Endometrium (tissue), 2 donors: ENCODE data around the gene PTGER3.
A peak's percentile ranks its signal among the peaks of the same experiment; 100 is the strongest.

Experiments used
- FAIRE-seq: peaks from 2 replicates; lab custom pipeline; 2012; peaks lifted over from hg19 to GRCh38; lab: Jason Lieb, UNC
- donor health status: control.
- donor health status: control.

PTGER3 gene

DNA sequence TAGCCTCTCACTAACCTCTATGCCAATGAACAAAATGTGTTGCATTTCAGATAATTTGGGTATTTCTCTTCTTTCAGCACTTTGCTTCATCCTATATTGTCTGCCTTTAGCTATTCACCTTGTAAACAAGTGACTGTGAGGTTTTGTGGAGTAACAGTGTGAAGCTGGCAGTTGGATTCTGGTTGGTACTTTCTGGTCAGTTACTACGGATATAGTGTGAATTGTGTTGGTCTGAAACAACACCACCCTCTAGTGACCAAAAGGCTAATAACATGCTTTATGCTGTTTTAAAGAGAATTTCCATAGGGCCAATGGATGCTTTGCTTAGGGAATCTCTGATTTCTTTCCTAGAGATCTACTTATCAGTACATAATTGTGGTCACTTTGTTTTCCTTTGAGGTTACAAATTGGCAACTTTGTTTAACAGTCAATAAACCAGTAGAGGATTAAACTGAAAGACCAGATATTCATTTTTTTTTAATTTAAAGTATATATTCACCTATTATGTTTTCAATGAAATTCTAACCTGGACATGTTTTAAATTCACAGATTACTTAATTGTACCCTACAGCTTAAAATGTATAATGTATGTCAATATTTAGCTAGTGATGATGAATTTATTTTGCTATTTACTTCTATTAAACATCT lies 2.5 kb upstream of the PTGER3 start:
- FAIRE-seq, result peak; percentile 93

DNA sequence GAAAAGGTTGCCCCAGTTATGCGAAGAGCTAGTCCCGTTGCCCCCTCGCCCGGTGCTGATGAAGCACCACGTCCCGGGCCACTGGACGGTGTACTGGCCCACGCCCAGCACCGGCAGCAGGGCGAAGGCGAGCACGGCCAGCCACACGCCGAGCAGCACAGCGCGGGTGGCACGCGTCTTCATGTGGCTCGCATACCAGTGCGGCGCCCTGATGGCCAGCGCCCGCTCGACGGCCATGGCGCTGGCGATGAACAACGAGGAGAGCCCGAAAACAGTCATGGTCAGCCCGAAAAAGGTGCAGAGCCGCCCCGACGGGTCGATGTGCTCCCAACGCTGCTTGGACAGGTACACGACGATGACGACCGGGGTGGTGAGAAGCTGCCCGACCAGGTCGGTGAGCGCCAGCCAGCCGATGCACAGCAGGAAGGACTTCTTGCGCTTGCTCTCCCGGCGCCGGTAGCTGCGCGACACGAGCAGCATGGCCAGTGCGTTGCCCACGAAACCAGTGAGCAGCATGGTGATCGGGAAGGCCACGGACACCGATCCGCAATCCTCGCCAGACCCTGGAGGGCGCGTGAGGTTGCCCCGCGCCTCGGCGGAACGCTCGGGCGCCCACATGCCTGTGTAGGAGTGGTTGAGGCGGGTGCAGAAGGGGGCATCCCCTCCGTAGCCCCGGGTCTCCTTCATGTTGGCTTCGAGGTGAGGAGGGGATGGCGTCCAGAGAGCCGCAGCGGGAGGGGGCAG lies 553 bp downstream of the PTGER3 start:
- FAIRE-seq, result no peak

DNA sequence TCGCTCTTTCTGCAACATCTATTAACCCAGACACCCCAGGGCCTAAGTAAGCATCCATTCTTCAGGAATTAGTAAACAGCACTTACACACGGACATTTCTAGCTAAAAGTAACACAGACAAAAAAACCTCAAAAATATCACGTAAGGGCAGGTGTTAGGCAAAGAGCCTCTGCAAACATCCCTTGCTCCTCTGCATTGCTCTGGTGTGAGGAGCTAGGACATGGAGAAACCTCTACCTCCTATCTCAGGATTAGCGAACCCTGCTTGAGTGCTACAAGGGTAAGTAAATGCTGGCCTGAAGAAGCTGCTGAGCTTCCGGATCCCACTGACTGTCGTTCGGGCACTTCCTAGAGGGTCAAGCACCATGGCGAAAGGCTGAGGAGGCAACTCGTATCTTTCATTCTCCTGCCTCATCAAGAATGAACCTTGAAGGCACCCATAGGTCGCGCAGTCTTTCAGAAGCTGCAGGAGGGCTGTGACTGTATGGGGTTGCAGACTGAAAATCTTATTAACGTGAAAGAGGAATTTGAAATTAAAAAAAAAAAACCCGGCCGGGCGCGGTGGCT lies 2.1 kb downstream of the PTGER3 start:
- FAIRE-seq, result no peak

DNA sequence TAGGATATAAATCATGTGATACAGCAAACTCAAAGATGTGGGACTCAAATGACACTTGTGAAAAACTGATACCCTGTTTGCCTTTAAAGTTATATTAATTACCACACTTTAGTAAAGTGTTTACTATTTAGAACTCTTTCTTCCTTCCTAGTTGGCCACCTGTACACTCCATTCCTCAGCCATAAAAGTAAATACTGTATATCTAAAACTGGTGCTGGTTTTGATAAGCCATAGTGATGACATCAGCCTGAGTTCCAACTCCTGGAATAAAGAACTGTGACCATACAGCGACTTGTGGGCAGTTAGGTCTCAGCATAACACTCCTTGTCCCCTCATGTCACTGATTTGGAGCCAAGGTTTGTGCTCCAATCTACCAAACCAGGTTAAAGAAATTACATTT lies 2.8 kb downstream of the PTGER3 start:
- FAIRE-seq, result no peak

DNA sequence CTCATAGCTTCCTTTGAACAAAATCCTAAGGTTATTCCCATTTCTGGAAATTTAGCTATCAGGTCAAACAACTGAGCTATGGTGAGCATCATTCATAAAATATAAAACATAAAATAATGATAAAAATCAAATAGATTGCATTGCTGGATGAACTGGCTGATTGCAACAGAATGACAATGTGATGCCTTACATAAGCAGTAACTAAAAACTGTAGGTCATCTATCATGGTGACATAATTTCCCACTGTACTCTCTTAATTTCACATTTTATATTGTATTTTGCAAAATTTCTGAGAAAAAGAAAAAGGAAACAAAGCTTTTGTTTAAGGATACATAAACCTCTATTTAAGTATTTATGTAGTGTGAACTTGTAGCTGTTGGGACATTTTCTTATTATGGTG lies 4.6 kb downstream of the PTGER3 start:
- no peak for FAIRE-seq

DNA sequence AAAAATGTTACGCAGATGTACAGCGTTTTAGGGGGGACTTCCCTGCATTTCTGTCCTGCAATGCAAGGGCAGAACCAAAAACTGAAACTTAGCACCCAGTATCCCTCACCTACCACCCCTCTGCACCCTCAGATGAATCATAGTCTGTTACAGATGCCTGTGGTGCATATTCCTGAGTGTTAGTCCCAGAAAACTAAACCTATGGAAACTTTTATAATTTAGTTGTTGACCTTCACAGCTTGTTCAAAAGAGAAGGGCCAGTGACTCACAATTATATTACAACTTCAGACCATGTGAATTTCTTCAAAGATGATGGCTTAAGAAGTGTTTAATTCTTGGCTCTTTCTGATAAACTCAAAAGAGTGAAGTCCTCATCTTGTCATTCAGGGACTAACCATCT lies 5.8 kb downstream of the PTGER3 start:
- no peak for FAIRE-seq

DNA sequence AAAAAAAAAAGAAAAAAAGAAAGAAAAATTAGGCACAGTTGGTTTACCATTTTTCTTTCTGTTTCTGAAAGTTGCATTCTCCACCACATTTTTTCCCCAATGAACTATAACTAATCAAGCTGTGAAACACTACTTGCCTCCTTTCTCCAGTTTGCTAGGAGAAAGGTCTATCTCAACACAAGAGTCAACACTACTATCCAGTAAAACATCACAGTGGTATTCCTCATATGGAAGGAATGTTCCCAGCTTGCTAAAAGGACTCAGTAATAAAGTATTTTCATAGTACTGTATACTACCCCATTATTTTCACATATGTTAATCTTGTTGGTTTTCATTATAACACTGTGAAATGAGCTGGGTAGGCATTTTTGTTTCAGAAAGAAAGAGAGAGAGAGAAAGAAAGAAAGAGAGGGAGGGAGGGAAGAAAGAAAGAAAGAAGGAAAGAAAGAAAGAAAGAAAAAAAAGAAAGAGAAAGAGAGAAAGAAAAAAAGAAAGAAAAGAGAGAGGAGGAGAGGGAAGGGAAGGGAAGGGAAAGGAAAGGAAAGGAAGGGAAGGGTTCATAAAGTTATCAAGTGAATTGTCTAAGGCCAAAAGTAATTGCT lies 7.9 kb downstream of the PTGER3 start:
- no peak for FAIRE-seq

DNA sequence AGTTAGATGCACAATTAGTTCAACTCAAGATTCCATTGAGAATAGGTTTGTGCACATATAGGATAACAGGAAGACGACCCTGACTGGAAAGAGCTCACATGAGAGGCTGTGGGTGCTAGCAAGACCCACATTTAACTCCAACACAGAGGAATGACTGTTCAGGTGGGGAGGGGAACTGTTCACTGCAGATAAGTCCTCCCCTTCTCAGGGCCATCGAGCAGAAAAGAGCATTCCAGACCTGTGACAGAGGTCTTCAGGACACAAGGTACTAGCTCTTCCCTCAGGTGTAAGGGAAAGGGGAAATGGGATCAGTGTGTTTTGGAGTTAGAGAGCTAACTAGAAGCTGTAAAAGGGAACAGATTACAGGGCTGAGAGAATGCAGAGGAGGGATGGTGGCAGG lies 8.7 kb downstream of the PTGER3 start:
- FAIRE-seq, result no peak

DNA sequence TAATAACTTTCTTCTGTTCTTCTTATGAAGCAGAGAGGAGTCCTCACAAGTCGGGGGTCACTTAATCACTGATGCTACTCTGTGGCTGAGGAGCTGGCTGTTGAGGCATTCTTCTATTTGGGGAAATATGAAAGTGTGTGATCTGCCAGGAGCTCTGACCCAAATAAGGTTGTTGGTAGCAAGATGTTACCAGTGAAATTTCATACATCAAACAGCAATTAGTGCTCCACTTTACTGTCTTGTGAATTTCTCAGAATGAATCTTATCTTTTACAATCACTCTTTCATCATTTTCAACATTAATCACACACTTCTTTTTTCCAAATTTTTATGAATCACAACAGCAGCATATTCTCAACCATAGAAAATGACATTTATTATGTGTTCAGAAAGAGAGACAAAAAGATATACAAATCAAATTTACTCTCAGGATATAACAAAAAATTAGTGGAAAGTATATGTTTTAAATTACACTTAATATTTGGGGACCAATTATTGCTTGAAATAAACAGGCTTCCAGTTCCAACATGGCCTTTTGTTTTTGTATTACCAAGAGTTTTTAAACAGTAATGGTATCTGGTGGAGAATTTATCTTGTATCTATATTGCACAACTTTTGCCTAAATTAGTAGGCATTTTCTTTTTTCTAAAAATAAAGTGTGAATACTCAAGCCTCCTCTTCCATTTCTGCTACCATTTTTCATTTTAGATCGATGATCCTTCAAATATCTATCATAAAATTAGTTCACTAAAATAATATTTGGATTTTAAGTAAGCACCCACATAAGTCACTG lies 9.6 kb downstream of the PTGER3 start:
- peak; percentile 51 for FAIRE-seq

DNA sequence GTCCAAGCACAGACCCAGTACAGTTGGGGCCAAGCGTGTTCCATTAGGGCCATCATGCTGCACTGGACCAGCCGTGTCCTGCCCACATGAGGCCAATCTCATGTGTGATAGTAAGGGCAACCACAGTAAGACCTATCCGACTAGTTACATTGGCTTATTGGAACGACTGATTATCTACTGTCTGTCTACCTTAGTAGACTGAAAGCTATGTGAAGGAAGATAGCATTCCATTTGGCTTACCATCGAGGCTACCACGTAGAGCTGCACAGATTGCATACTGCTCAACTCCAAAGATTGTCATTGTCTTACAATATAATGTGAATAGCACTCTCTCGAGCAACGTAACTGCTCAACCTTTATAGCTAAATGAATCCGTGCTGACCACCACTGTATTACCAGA lies 10.6 kb downstream of the PTGER3 start:
- no peak for FAIRE-seq

DNA sequence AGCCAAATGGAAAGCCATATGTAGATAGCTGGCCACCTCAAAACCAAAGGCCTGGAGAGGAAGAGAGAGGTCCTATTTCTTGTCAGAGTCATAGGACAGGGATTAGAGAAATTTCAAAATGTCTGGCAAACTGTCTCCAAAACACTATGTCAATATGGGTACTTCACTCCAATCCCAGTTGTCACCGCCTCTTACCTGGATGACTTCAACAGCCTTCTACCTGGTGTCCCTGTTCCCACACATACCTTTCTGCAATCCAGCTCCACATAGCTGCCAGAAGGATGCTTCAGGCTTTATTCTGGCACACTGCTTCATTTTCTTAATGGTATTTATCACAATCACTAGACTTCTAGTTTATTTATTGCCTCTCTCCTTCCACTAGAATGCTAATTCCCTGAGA lies 14.5 kb downstream of the PTGER3 start:
- no peak for FAIRE-seq

DNA sequence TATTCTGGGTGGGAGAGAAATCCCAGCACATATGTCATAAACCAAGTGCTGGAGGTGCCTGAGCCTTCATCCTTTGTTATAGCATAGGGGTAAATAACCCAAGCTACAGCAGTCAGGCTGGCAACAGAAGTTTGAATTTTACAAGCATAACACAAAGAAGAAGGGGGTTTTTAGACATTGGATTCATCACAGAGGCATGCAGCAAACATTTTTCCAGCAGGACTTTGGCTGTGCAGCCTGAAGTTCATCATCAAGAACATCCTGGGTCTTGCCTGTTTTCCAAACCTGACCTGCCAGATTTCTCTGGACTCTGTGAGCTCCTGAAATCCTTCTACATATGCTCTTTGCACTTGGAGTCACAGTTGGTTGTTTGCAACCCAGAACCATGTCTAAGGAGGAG lies 16.2 kb downstream of the PTGER3 start:
- no peak for FAIRE-seq

DNA sequence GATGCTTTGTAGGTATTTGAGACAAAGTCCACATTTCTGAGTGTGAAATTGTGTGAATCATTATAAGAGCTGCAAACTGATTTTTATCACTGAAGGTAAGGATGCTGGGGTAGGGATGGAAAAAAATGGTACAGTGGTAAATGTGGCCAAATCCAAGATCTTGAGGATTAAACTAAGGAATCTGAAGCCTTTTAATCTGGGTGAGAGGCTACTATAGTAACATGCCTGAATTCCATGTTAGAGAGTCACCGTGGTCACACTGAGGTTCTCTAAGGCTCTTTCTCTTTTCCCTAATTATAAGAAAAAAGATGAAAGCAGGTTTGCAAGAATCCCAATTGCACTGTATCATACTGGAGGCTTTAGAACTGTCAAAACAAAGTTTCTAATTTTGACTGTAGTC lies 17.6 kb downstream of the PTGER3 start:
- FAIRE-seq, result no peak

DNA sequence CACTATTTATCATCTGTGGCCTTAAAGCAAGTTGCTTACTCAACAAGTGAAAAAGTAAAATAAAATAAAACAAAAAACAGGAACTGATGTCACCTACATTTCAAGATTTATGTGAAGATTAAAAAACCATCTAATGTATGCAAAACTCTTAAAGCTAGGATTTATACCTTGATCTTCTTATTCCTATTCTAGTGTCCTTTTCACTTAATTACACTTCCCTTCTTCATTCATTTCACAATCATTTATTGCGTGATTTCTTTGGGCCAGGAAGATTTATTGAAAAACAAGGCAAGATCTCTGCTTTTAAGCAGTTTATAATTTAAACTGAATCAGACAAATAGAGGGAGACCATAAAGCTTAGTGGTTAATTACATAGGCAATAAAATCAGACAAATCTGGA lies 18.6 kb downstream of the PTGER3 start:
- FAIRE-seq, result no peak

DNA sequence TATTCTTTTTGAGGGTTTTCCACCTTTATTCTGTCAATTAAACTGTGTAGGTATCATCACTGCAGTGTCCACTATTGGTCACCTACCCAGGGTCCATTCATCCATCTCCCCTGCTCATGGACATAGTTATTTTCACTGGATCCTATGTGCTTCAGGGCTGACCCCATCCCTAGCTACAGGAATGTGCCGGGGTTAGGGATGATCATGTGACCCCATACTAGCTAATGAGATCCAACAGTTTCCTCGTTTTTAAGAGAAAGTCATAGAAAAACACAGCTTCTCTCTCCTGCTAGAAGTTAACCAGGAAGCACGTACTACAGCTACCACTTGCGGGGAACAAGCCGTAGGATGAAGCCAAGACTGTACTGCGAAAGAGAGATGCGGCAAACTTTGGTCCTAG lies 19.6 kb downstream of the PTGER3 start:
- FAIRE-seq, result no peak

DNA sequence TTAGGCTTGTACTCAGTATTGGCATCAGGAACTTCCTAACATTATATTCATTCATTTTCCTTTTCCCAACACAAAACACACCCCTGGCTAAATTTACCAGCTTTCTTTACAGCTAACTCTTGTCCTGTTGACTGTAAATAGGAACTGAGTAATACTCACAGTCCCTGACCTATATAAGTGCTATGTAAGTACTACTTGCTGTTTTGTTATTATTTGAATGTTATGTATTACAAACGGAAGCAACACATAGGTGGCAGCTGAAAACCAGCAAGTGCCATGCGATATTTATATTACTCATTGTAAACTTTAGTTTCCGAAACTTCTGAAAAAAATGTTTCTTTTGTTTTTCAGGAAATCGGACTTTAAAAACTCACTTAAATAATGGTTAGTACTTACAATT lies 21.5 kb downstream of the PTGER3 start:
- FAIRE-seq, result no peak

DNA sequence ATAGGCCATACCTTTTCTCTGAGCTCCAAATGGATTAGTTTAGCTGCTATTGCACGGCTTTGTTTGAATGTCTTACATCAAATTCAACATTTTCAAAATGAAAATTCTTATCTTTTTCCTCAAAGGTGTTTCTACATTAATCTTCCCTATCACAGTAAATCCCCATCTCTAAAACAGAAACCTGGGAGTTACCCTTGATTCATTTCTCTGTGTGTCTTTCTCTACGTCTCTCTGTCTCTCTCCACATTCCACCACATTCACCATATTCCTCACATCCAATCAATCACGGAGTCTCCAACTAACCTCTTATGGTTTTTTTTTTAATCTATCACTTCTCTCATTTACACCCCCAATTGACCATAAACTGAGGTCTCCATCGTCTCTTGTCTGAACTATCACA lies 24.1 kb downstream of the PTGER3 start:
- FAIRE-seq, result no peak

DNA sequence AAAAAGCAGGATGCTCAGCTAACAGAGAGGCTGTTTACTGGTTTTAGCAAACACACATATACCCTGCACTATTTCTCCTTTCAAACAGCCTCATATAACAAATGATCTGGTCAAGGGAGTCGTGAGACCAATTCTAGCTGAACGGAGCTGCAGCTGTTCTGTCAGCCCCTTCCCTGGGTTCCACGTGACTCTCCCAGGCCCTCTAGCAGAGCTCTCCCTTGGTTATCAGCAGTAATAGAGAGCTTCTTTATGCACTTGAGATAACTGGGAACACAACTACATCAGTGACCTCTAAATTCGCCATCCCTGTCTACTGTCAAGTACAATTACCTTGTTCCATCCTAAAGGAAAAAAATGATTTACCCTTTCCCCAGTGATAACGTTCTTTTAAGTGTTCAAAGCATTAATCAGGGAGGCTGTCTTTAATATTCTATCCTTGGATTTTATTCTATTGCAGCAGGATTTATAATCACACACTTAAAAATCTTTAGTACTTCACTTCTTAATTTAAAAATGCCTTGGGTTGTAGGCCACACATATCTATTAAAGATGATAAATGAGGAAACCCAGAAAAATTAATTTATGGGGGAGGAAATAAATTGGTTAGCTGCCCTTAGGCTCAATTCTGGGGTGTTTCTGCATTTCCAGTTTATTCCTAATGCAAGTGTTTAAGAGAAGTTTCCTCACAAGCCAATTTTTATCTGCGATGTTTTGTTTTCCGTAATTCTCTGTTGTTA lies 28.2 kb downstream of the PTGER3 start:
- FAIRE-seq, result no peak

DNA sequence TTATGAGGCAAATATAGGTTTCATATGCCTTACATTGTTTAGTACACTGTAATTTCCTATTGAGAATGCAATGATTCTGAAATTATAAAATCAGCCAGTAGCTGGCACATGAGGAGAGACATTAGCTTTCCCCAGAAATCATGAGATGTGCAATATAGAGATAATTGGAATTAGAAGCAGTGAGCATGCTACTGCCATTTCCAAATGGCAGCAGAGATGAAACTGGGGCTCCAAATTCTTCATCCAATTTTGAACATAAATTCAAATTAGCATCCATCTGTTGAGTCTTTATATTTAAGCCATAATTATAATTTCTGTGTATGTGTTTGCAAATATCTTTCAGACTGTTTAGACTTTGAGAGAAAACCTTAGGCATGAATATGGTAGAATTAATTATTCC lies 28.8 kb downstream of the PTGER3 start:
- FAIRE-seq, result no peak

DNA sequence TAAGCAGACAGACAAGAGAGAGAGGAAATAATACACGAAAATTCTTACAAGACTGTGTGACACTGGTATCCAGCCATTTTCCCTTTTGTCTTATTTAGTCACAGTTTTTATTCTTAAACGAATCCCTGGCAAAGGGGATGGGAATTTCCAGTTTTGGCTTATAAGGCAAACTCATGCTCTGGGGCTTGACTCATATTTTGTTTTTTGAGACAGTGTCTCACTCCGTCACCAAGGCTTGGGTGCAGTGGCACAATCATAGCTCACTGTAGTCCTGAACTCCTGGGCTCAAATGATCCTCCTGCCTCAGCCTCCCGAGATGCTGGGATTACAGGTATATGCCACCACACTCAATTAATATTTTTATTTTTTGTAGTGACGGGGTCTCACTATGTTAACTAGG lies 31.9 kb downstream of the PTGER3 start:
- no peak for FAIRE-seq

DNA sequence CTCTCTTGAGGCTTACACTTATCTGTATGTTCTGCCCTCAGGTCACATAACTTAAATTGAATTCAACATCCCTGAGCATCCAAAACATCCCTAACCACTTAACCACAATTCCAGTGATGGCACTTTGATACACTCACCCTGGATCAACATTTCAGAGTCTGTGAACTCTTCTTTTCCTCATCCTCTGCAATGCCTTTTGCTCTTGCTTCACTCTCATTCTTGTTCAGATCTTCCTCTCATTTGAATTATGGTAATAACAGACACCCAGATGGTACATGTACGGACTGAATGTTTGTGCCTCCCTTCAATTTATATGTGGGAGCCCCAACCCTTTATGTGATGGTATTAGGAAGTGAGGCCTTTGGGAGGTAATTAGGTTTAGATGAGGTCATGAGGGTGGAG lies 33.4 kb downstream of the PTGER3 start:
- FAIRE-seq, result no peak
